ENCODE measurements around the gene MDFI. TPM values are rescaled to one million over a fixed set of nuclear protein-coding genes. Genes with fewer than 3 reads are reported as not detected.

Gene MDFI
- total RNA-seq, 1 donor from 2014 or later: 75.9 TPM

GRCh38 chr6:41641352-41641925 is 3.2 kb downstream of the MDFI start:
- H3K9me3 Mint-ChIP-seq (ENCODE audit: unreplicated experiment): no peaks in the 10 kb centered on the region
- peaks cover 12% of the 10 kb centered on the region for H3K36me3 Mint-ChIP-seq (ENCODE audit: unreplicated experiment)
- H3K27ac Mint-ChIP-seq (ENCODE audit: unreplicated experiment): peak overlapping the region; percentile 9
- no peaks in the 10 kb centered on the region for H3K27me3 Mint-ChIP-seq (ENCODE audit: unreplicated experiment)
- H3K4me3 Mint-ChIP-seq (ENCODE audit: unreplicated experiment): peak overlapping the region; percentile 28
- TF ChIP-seq CTCF (IDR thresholded peaks at IDR 0.05): no peak
- DNase-seq (ENCODE audit: extremely low spot score, unreplicated experiment): no peak
- H3K4me1 Mint-ChIP-seq (ENCODE audit: unreplicated experiment): peaks cover 76% of the 10 kb centered on the region

GRCh38 chr6:41642090-41642959 is 4.1 kb downstream of the MDFI start:
- Mint-ChIP-seq H3K9me3 (ENCODE audit: unreplicated experiment) (no peaks in the 10 kb centered on the region), H3K27ac (ENCODE audit: unreplicated experiment) (no peak overlapping the region), H3K27me3 (ENCODE audit: unreplicated experiment) (no peaks in the 10 kb centered on the region), H3K36me3 (ENCODE audit: unreplicated experiment) (peaks cover 15% of the 10 kb centered on the region), H3K4me3 (ENCODE audit: unreplicated experiment) (no peak overlapping the region), H3K4me1 (ENCODE audit: unreplicated experiment) (peaks cover 81% of the 10 kb centered on the region)
- TF ChIP-seq CTCF (IDR thresholded peaks at IDR 0.05): no peak
- DNase-seq (ENCODE audit: extremely low spot score, unreplicated experiment): no peak

DNA sequence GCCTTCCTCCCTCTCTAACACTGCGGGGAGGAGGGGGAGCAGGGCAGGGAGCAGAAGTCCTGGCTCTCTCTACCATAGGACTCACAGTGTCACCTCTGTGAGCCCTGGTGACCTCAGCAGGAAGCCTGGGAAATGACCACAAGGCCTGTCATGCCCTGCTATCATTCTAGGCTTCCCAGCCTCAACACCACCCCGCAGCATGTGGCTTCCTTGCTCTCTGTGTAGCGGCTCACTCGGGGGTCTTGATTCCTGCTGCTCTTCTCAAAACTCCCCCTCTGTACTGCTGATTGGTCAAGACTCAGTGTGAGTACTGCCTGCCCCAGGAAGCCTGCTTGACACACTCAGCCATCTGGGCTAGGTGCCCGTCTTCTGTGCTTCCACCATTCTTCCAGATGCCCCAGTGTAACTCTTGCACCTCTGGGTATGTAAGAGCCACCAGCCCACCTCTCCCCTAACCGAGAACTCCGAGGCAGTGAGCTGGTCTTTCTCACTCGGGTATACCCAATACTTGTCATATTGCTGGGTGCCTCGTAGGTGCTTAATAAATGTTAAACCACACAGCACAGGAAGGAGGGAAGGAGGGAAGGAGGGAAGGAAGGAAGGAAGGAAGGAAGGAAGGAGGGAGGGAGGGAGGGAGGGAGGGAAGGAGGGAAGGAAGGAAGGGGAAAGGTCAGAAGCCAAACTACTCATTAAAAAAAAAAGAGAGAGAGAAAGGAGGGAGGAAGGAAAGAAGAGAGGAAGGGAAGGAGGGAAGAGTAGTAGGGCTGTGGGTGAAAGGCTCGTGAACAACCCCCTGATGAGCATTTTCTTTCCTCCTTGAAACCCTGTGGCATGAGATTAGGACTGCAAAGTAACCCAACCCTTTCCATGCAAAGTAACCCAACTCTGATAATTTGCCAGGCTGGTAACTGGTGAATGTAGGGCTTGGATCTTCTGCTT is 5.0 kb downstream of the MDFI start:
- H3K27me3 Mint-ChIP-seq (ENCODE audit: unreplicated experiment): no peaks in the 10 kb centered on the region
- no peak for DNase-seq (ENCODE audit: extremely low spot score, unreplicated experiment)
- TF ChIP-seq CTCF (IDR thresholded peaks at IDR 0.05): no peak
- H3K27ac Mint-ChIP-seq (ENCODE audit: unreplicated experiment): no peak overlapping the region
- H3K4me3 Mint-ChIP-seq (ENCODE audit: unreplicated experiment): no peak overlapping the region
- H3K36me3 Mint-ChIP-seq (ENCODE audit: unreplicated experiment): peaks cover 18% of the 10 kb centered on the region
- H3K9me3 Mint-ChIP-seq (ENCODE audit: unreplicated experiment): no peaks in the 10 kb centered on the region
- peaks cover 81% of the 10 kb centered on the region for H3K4me1 Mint-ChIP-seq (ENCODE audit: unreplicated experiment)

DNA sequence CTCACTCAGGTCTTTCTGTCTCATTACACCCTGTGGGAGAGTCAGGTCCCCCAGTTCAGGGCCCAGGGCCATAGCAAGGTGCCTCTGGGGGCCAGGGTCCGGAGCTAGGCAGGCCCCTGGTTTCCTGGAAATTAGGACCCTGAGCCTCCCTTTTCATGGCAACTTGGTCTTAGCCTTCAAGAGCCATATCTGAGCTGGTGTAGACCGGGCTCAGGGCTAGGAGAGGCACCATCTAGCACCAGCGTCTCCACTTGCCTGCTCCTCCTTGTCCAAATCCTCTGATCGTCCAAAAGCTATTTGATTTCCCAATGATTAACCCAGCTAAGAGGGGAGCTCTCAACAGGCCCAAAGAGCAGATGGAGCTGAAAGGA is 5.6 kb downstream of the MDFI start:
- H3K4me3 Mint-ChIP-seq (ENCODE audit: unreplicated experiment): no peak overlapping the region
- peaks cover 21% of the 10 kb centered on the region for H3K36me3 Mint-ChIP-seq (ENCODE audit: unreplicated experiment)
- no peaks in the 10 kb centered on the region for H3K9me3 Mint-ChIP-seq (ENCODE audit: unreplicated experiment)
- no peak for DNase-seq (ENCODE audit: extremely low spot score, unreplicated experiment)
- peaks cover 87% of the 10 kb centered on the region for H3K4me1 Mint-ChIP-seq (ENCODE audit: unreplicated experiment)
- TF ChIP-seq CTCF (IDR thresholded peaks at IDR 0.05): no peak
- H3K27me3 Mint-ChIP-seq (ENCODE audit: unreplicated experiment): no peaks in the 10 kb centered on the region
- no peak overlapping the region for H3K27ac Mint-ChIP-seq (ENCODE audit: unreplicated experiment)

All from osteocyte (in vitro differentiated cells).